K562 (cell line): Measurements from ENCODE around the gene GLB1L2. TPM values are rescaled to one million over a fixed set of nuclear protein-coding genes. Genes with fewer than 3 reads are reported as not detected.

ENCODE experiments used
- ARID2 ChIP-seq: fragments of 450-650 bp; IDR thresholded peaks from 2 replicates; pipeline ENCODE4 v1.6.1; 2017; ENCODE audit warnings: antibody characterized with exemption, mild to moderate bottlenecking
- BHLHE40 ChIP-seq: IDR thresholded peaks from 2 replicates; pipeline ENCODE4 v1.6.1; 2011; ENCODE audit warnings: low read length, improper control_type of control experiment
- CBFA2T2 ChIP-seq: fragments of 450-650 bp; conservative IDR thresholded peaks from 2 replicates; pipeline ENCODE4 v1.6.1; 2017; ENCODE audit warnings: mild to moderate bottlenecking
- CHD4 ChIP-seq: fragments of 200-600 bp; sonication (generic); IDR thresholded peaks from 3 replicates; pipeline ENCODE4 v1.6.1; 2012; ENCODE audit warnings: low read depth, mild to moderate bottlenecking, mixed read lengths, low read length, inconsistent platforms; ENCODE audit not compliant: insufficient read depth, insufficient replicate concordance, poor library complexity, severe bottlenecking
- CREB3 ChIP-seq: fragments of 450-650 bp; conservative IDR thresholded peaks from 2 replicates; pipeline ENCODE4 v1.6.1; 2016; ENCODE audit warnings: missing genetic modification characterization, low read depth, mild to moderate bottlenecking, missing compliant biosample characterization, moderate library complexity
- CTBP1 ChIP-seq: fragments of 450-650 bp; IDR thresholded peaks from 2 replicates; pipeline ENCODE4 v1.6.1; 2016; ENCODE audit warnings: borderline replicate concordance
- FOXJ3 ChIP-seq: sonication (generic); formaldehyde crosslinking; IDR thresholded peaks from 2 replicates; pipeline ENCODE4 v1.4.0; 2020; ENCODE audit warnings: mild to moderate bottlenecking, missing genetic modification reagents
- HSF4 ChIP-seq: fragments of 250-450 bp; sonication (Bioruptor Pico); IDR thresholded peaks from 2 replicates; pipeline ENCODE4 v2.1.2; 2022; ENCODE audit warnings: mild to moderate bottlenecking, moderate library complexity, borderline replicate concordance
- MAZ ChIP-seq, 2 experiments: fragments of 450-650 bp in 1 of 2; sonication (generic) in 1 of 2; formaldehyde crosslinking; IDR thresholded peaks in 1 of 2; conservative IDR thresholded peaks in 1 of 2; 2 replicates each; pipeline versions ENCODE4 v1.4.0 to v1.5.0; 2020; ENCODE audit warnings: mild to moderate bottlenecking in 1 of 2, missing genetic modification reagents in 1 of 2
- MYC ChIP-seq, 2 experiments: fragments of 250-450 bp in 1 of 2; sonication (Bioruptor Pico) in 1 of 2; IDR thresholded peaks; 2 replicates each; pipeline versions ENCODE4 v1.5.1 to v1.6.1; 2012 to 2021; ENCODE audit warnings: low read depth in 2 of 2, borderline replicate concordance in 1 of 2, improper control_type of control experiment in 1 of 2, low read length in 1 of 2, mild to moderate bottlenecking in 1 of 2, moderate library complexity in 1 of 2
- NRF1 ChIP-seq, 2 experiments: fragments of 450-650 bp; IDR thresholded peaks in 1 of 2; conservative IDR thresholded peaks in 1 of 2; 2 replicates each; pipeline ENCODE4 v1.6.1; 2014; ENCODE audit warnings: mild to moderate bottlenecking in 2 of 2
- PHB ChIP-seq: fragments of 250-450 bp; sonication (Bioruptor Pico); IDR thresholded peaks from 2 replicates; pipeline ENCODE4 v1.5.0; 2021
- PRDM10 ChIP-seq: fragments of 450-650 bp; IDR thresholded peaks from 2 replicates; pipeline ENCODE4 v1.6.1; 2018; ENCODE audit not compliant: partially characterized antibody
- PTRF ChIP-seq: fragments of 450-650 bp; IDR thresholded peaks from 2 replicates; pipeline ENCODE4 v1.6.1; 2016; ENCODE audit warnings: mild to moderate bottlenecking, missing genetic modification characterization, missing compliant biosample characterization
- RBBP5 ChIP-seq: fragments of 200-600 bp; sonication (generic); IDR thresholded peaks from 2 replicates; pipeline ENCODE4 v1.6.1; 2012; ENCODE audit warnings: borderline replicate concordance, mild to moderate bottlenecking, low read length, control low read depth, inconsistent platforms; ENCODE audit not compliant: insufficient read depth, poor library complexity, severe bottlenecking
- RBM17 ChIP-seq: fragments of 200-400 bp; formaldehyde crosslinking; IDR thresholded peaks from 2 replicates; pipeline ENCODE4 v1.6.1; 2017; ENCODE audit warnings: low read depth, mild to moderate bottlenecking, low read length, borderline replicate concordance
- SLC30A9 ChIP-seq: fragments of 250-450 bp; sonication (Bioruptor Pico); IDR thresholded peaks from 2 replicates; pipeline ENCODE4 v1.8.0; 2022; ENCODE audit warnings: mild to moderate bottlenecking, moderate library complexity
- ZBTB9 ChIP-seq: fragments of 450-650 bp; formaldehyde crosslinking; IDR thresholded peaks from 2 replicates; pipeline ENCODE4 v1.4.0; 2020; ENCODE audit warnings: mild to moderate bottlenecking, moderate library complexity
- ZEB2 ChIP-seq: fragments of 450-650 bp; IDR thresholded peaks from 2 replicates; pipeline ENCODE4 v1.6.1; 2016
- ZNF354B ChIP-seq: fragments of 250-450 bp; sonication (Bioruptor Pico); IDR thresholded peaks from 2 replicates; pipeline ENCODE4 v1.4.0; 2020
- ZNF586 ChIP-seq: fragments of 450-650 bp; formaldehyde crosslinking; conservative IDR thresholded peaks from 2 replicates; pipeline ENCODE4 v1.4.0; 2020; ENCODE audit warnings: mild to moderate bottlenecking, moderate library complexity
- polyA plus RNA-seq, 8 experiments: library from polyadenylated mRNA; depleted of rRNA in 4 of 8; stranded (reverse) in 5 of 8; unstranded in 3 of 8; fragments of >200 nt; fragmentation: Nextera tagmentation in 2 of 8; fragmentation: Illumina TruSeq in 1 of 8; extraction: Ambion mirVana in 2 of 8; extraction: Trizol in 1 of 8; gene quantifications; 2 replicates each; pipeline versions ENCODE4 v1.2.1 to v1.2.3, GENCODE V29; 2011 to 2014; ENCODE audit warnings: inconsistent platforms in 1 of 8, missing spikeins in 1 of 8
- total RNA-seq, 7 experiments: library from RNA; depleted of rRNA in 6 of 7; stranded (reverse); fragments of >200 nt in 6 of 7; fragmentation: Illumina TruSeq in 2 of 7; extraction: Trizol in 2 of 7; gene quantifications; 2 replicates each; pipeline versions ENCODE4 v1.2.1 to v1.2.3, GENCODE V29; 2011 to 2021; ENCODE audit warnings: low replicate concordance in 1 of 7

GLB1L2 gene
- total and polyA plus RNA-seq, 9 of the 15 experiments (the other 6 are each of a cell fraction or from before 2014, with no cell fraction given): 0.84 to 21.4 (median 13.8) TPM

- no peak for TF ChIP-seq MAZ (CRISPR knock-in tag; conservative IDR thresholded peaks at IDR 0.05 in 1 of 2, IDR thresholded peaks at IDR 0.05 in 1 of 2)
- TF ChIP-seq ZNF354B (CRISPR knock-in tag): no peak
- TF ChIP-seq CTBP1: no peak
- no peak for TF ChIP-seq PTRF (tag)
- TF ChIP-seq CBFA2T2: peak; percentile 65
- TF ChIP-seq ARID2: no peak
- no peak for TF ChIP-seq ZEB2
- no peak for TF ChIP-seq RBM17
- TF ChIP-seq HSF4: no peak
- TF ChIP-seq SLC30A9 (CRISPR knock-in tag): no peak
- no peak for TF ChIP-seq BHLHE40
- no peak for TF ChIP-seq ZBTB9
- no peak for TF ChIP-seq CREB3
- TF ChIP-seq PHB (CRISPR knock-in tag): no peak
- TF ChIP-seq NRF1 (conservative IDR thresholded peaks at IDR 0.05 in 1 of 2, IDR thresholded peaks at IDR 0.05 in 1 of 2): no peak
- 0 out of 2 replicates have a peak, but pooled peaks have one; percentile 20 for TF ChIP-seq MYC (IDR thresholded peaks at IDR 0.05; ENCODE audit: low read depth, low read length)
- no peak for TF ChIP-seq MYC (CRISPR knock-in tag; IDR thresholded peaks at IDR 0.05; ENCODE audit: borderline replicate concordance, low read depth)
- no peak for TF ChIP-seq PRDM10
- TF ChIP-seq CHD4: no peak
- no peak for TF ChIP-seq FOXJ3 (CRISPR knock-in tag)
- TF ChIP-seq RBBP5: no peak
- TF ChIP-seq ZNF586 (CRISPR knock-in tag): no peak
Measured at GRCh38 chr11:134328433-134328832, 3.4 kb upstream of the GLB1L2 start (continued).
